Measurements from ENCODE around the gene CD99L2.

The CD99L2 gene

GRCh38 chrX:150775569-150776350 is 122.7 kb downstream of the CD99L2 start:
- DNase-seq (ENCODE audit: low read depth): no peak
- no peak for TF ChIP-seq CTCF (IDR thresholded peaks at IDR 0.05; ENCODE audit: low read length, missing control alignments)
- H3K4me3 ChIP-seq (replicated peaks; ENCODE audit: low read depth, low read length): no peak overlapping the region

GRCh38 chrX:150774798-150775568 is 123.5 kb downstream of the CD99L2 start:
- H3K4me3 ChIP-seq (replicated peaks; ENCODE audit: low read depth, low read length): no peak overlapping the region
- no peak for DNase-seq (ENCODE audit: low read depth)
- TF ChIP-seq CTCF (IDR thresholded peaks at IDR 0.05; ENCODE audit: low read length, missing control alignments): no peak

GRCh38 chrX:150773634-150774033 is 124.8 kb downstream of the CD99L2 start:
- no peak overlapping the region for H3K4me3 ChIP-seq (replicated peaks; ENCODE audit: low read depth, low read length)
- DNase-seq (ENCODE audit: low read depth): no peak
- TF ChIP-seq CTCF (IDR thresholded peaks at IDR 0.05; ENCODE audit: low read length, missing control alignments): no peak

- H3K4me3 ChIP-seq (replicated peaks; ENCODE audit: low read depth, low read length): no peak overlapping the region
- DNase-seq (ENCODE audit: low read depth): no peak
- no peak for TF ChIP-seq CTCF (IDR thresholded peaks at IDR 0.05; ENCODE audit: low read length, missing control alignments)
These were observed 125.4 kb downstream of the CD99L2 start for GRCh38 chrX:150773117-150773516.

- TF ChIP-seq CTCF (IDR thresholded peaks at IDR 0.05; ENCODE audit: low read length, missing control alignments): peak; percentile 66
- DNase-seq (ENCODE audit: low read depth): peak; percentile 70
- no peak overlapping the region for H3K4me3 ChIP-seq (replicated peaks; ENCODE audit: low read depth, low read length)
These were observed 126.1 kb downstream of the CD99L2 start for GRCh38 chrX:150772150-150772970.

GRCh38 chrX:150771116-150771515 is 127.4 kb downstream of the CD99L2 start:
- no peak for TF ChIP-seq CTCF (IDR thresholded peaks at IDR 0.05; ENCODE audit: low read length, missing control alignments)
- DNase-seq (ENCODE audit: low read depth): no peak

More at GRCh38 chrX:150771116-150771515, 127.4 kb downstream of the CD99L2 start:
- H3K4me3 ChIP-seq (replicated peaks; ENCODE audit: low read depth, low read length): no peak overlapping the region
